Activated naive CD4-positive, alpha-beta T cell treated with anti-CD3 and anti-CD28 coated beads, Interleukin-2, amount 10 ng/mL, durations not matched to agents 7 days and 5 days (primary cell): ENCODE results near the gene PIK3R6.

Experiments used
- CTCF ChIA-PET: fragments of 350-600 bp; sonication (Branson Sonifier 250); formaldehyde crosslinking; loops from one replicate; lab custom pipeline; 2021; ENCODE audit warnings: antibody characterized with exemption; lab: Charles Lee
- DNase-seq: peaks from one replicate; pipeline ENCODE4 v3.0.0-alpha.2; 2020
- H3K27ac Mint-ChIP-seq: one replicate; pipeline ENCODE4 v1.8.0; 2021; ENCODE audit warnings: mild to moderate bottlenecking, moderate library complexity, mixed read lengths
- H3K27me3 Mint-ChIP-seq: one replicate; pipeline ENCODE4 v1.8.0; 2021; ENCODE audit warnings: mild to moderate bottlenecking, mixed read lengths
- H3K36me3 Mint-ChIP-seq: one replicate; pipeline ENCODE4 v1.8.0; 2021; ENCODE audit warnings: mixed read lengths
- H3K4me1 Mint-ChIP-seq: one replicate; pipeline ENCODE4 v1.8.0; 2021; ENCODE audit warnings: mixed read lengths
- H3K4me3 Mint-ChIP-seq: one replicate; pipeline ENCODE4 v1.8.0; 2021; ENCODE audit warnings: mild to moderate bottlenecking, moderate library complexity, mixed read lengths
- H3K9me3 Mint-ChIP-seq: one replicate; pipeline ENCODE4 v1.8.0; 2021; ENCODE audit warnings: mixed read lengths

PIK3R6 gene

DNA sequence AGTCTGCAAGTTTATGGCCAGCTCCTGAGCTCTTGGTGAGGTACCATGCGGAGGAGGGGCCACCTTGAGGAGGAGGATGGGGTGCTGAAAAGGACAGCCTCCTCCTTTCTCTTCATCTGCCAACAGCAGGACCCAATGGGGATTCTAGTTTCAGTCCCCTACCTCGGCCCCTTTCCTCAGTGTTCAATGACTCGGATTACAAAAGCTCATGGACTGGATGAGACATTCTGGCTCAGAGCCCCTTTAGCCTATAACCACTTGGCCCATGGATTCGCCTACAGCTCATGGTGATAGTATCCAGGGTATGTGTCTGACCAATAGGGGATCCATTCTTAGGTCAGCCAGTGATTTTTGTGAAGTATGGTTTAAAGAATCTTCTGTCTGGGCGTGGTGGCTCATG lies 8.5 kb upstream of the PIK3R6 start:
- Mint-ChIP-seq H3K9me3 (no peaks in the 10 kb centered on the region), H3K4me1 (peaks cover 6% of the 10 kb centered on the region), H3K36me3 (peaks cover 32% of the 10 kb centered on the region), H3K27me3 (peaks cover 3% of the 10 kb centered on the region), H3K4me3 (no peak overlapping the region), H3K27ac (no peak overlapping the region)
- CTCF ChIA-PET: no interaction called here
- no peak for DNase-seq

DNA sequence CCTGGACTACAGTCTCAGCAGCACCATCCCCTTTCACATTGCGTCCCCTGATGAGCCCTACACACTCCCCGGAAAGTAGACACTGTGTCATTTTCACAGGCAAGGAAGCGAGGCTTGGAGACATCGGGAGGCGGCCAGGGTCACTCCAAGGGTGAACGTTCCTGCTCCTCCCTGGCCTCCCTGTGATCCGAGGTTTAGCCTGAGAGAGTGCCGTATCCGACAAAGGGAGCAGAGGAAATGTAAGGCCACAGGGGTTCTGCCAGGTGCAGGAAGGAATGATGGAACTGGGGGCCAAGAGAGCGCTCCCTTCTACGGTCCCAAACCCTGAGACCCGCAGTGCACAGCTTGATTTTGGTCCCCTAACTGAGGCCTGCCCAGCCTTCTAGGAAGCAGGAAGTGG lies 8.0 kb upstream of the PIK3R6 start:
- Mint-ChIP-seq H3K9me3 (no peaks in the 10 kb centered on the region), H3K27ac (no peak overlapping the region), H3K4me1 (peaks cover 6% of the 10 kb centered on the region), H3K36me3 (peaks cover 27% of the 10 kb centered on the region), H3K27me3 (peaks cover 8% of the 10 kb centered on the region), H3K4me3 (no peak overlapping the region)
- peak; percentile 18 for DNase-seq
- CTCF ChIA-PET: no interaction called here

DNA sequence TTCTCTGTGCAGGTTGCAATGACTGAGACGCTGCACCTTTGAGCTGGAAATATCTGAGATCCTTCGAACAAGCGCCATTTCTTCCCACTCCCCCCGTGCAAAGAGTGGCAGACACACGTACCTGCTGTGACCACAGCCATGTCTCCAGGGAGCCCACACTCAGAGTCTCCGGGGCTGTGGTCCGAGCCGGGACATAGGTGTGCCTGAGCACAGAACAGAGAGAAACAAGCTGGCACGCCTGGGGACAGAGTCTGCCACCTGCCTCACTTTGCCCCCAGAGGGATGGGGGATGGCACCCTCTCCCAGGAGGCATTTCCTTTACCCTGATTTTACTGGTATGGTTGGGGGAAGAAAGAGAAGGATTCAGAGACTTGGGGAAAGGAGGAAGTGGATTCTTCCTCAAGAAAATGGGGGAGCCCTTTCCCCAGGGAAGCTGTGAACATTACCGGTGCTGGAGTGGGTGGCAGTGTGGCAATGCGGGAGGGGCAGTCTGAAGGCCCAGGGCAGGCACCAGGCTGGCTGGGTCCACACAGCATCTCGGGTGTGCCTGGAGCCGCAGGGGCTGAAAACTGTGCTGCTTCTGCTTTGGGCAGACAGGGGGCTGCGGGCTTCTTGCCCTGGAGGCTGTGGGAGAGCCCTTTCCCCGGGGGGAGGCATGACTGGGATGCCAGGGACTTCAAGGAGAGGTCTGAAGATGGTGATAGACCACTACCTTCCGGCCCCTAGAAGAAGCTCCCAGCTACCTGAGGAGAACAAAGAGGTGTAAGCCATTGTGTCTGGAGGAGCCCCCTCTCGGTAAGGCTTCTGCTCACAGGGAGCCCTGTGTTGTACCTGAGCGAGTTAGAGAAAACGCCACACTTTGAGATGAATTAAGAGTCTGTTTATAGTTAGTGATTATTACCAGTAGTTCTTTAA lies 6.6 kb upstream of the PIK3R6 start:
- CTCF ChIA-PET: no interaction called here
- H3K4me3 Mint-ChIP-seq: no peak overlapping the region
- H3K27ac Mint-ChIP-seq: no peak overlapping the region
- peaks cover 19% of the 10 kb centered on the region for H3K27me3 Mint-ChIP-seq
- H3K9me3 Mint-ChIP-seq: no peaks in the 10 kb centered on the region
- peaks cover 16% of the 10 kb centered on the region for H3K36me3 Mint-ChIP-seq
- H3K4me1 Mint-ChIP-seq: peaks cover 6% of the 10 kb centered on the region
- DNase-seq: peak; percentile 19

DNA sequence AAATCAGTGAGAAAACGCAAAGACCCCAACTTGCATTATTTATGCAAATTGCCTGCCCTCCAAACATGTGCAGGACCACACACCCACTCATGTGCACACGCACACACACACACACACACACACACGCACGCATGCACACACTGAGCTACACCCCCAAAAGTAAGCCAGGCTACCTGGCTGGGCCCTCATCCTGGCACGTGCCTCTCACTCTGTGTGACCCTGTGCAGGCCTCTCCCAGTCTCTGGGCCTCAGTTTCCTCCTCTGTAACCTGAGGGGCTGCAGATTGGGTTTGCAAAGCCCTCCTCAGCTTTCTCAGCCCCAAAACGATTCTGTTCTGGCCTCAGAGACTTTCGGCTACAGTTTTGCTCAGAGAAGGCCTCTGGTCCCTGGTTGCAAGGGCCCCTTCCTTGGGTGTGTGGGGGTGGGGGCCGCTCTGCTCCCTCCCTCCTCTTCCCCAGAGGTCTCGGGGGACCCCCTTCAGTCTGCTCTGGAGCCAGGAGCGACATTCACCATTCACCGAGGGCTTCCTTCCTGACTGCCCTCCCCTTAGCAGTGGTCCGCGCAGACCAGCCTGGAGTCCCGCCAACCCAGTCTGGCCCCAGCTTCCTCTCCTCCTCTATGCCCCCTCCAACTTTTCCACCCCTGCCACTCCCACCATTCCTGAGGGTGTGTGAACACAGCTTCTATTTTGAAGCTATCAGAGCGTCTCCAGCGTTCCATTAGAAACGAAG lies 5.4 kb upstream of the PIK3R6 start:
- peaks cover 5% of the 10 kb centered on the region for H3K36me3 Mint-ChIP-seq
- H3K27me3 Mint-ChIP-seq: peaks cover 19% of the 10 kb centered on the region
- DNase-seq: no peak
- no peaks in the 10 kb centered on the region for H3K9me3 Mint-ChIP-seq
- no peak overlapping the region for H3K4me3 Mint-ChIP-seq
- H3K4me1 Mint-ChIP-seq: peaks cover 15% of the 10 kb centered on the region
- peak overlapping the region; percentile 34 for H3K27ac Mint-ChIP-seq
- CTCF ChIA-PET: no interaction called here

DNA sequence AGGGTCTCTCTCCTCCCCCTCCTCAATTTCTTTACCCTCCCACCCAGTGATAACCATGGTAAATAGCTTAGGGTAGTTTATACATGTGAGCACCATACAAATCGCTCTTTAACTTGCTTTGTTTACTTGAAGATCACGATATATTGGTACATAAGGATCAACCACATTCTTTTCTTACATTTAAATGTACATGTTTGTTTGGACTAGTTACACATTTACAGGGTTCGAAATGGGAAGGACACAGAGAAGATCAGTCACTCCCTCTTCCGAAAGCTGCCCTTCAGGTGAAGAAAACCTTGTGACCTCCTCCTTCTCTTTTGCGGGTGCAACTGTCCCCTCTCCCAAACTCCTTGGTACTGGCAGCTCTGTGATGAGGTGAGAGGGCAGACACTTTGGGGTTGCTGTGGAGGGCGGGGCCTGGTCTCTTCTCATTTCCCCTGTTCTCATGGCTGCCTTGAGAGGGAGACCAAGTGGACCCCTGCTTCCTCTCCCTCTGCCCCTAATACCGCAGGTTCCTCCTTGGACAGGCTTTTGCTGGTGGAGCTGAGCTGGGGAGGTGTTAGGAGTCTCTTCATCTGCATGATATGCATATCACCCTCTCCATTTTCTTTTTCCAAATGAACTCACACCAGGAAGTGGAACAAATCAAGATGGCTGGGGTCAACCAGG lies 4.7 kb upstream of the PIK3R6 start:
- H3K27me3 Mint-ChIP-seq: peaks cover 23% of the 10 kb centered on the region
- H3K36me3 Mint-ChIP-seq: no peaks in the 10 kb centered on the region
- H3K27ac Mint-ChIP-seq: no peak overlapping the region
- no peak overlapping the region for H3K4me3 Mint-ChIP-seq
- DNase-seq: no peak
- H3K9me3 Mint-ChIP-seq: no peaks in the 10 kb centered on the region
- H3K4me1 Mint-ChIP-seq: peaks cover 22% of the 10 kb centered on the region
- CTCF ChIA-PET: no interaction called here

DNA sequence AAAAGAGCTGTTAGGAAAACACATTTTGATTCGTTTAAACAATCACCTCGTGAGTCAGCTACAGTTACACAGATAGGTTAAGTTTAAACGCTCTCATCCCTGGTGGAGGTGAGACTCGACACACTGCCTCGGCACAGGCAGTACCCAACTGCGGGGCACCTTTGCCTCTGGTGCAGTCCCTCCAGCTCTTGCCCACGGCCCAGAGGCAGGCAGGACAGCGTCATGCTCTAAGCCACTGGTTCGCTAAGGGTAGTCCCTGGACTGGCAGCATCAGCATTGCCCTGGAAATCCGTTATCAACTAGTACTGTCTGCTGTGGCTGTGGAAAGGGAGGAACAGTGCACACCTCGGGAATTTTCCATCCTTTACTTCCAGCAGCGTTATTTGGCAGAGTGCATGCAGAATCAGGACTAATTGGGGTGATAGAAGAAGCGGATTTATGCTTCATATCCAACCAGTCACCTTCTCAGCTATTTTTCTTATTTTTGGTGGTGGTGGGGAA lies 3.7 kb upstream of the PIK3R6 start:
- H3K4me1 Mint-ChIP-seq: peaks cover 30% of the 10 kb centered on the region
- H3K27ac Mint-ChIP-seq: no peak overlapping the region
- no peak overlapping the region for H3K4me3 Mint-ChIP-seq
- no peak for DNase-seq
- H3K9me3 Mint-ChIP-seq: no peaks in the 10 kb centered on the region
- peaks cover 27% of the 10 kb centered on the region for H3K27me3 Mint-ChIP-seq
- CTCF ChIA-PET: no interaction called here
- peaks cover 3% of the 10 kb centered on the region for H3K36me3 Mint-ChIP-seq

DNA sequence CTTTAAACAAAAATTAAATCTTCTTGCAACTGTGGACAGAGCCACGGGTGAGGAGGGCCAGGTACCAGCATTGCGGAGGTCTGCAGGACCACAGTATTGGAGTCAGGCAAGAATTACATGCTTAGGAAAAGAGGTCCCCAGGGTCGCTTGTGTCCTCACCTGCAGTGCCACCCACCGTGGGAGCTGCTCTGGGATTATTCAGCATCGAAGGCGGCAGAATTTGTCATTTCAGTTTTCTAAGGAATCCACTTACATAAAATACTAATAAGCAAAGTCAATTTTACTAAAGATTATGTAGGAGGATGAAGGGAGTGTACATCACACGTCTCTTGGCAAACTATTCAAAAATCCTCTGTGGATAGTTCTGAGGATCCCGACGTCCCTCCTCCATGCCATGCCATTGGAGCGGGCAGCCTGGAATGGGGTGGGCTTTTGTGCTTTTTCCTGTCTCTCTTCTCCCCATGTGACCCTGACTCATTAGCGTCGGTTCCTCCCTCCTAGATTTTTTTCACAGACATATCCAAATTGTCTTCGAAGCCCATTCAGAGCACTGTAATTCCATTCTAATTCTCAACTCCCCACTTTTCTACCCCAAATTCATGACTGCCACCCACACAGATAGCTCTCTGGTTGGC lies 3.0 kb upstream of the PIK3R6 start:
- no peaks in the 10 kb centered on the region for H3K9me3 Mint-ChIP-seq
- CTCF ChIA-PET: no interaction called here
- H3K27ac Mint-ChIP-seq: no peak overlapping the region
- no peak overlapping the region for H3K4me3 Mint-ChIP-seq
- peaks cover 32% of the 10 kb centered on the region for H3K4me1 Mint-ChIP-seq
- no peak for DNase-seq
- H3K36me3 Mint-ChIP-seq: peaks cover 3% of the 10 kb centered on the region
- peaks cover 27% of the 10 kb centered on the region for H3K27me3 Mint-ChIP-seq

DNA sequence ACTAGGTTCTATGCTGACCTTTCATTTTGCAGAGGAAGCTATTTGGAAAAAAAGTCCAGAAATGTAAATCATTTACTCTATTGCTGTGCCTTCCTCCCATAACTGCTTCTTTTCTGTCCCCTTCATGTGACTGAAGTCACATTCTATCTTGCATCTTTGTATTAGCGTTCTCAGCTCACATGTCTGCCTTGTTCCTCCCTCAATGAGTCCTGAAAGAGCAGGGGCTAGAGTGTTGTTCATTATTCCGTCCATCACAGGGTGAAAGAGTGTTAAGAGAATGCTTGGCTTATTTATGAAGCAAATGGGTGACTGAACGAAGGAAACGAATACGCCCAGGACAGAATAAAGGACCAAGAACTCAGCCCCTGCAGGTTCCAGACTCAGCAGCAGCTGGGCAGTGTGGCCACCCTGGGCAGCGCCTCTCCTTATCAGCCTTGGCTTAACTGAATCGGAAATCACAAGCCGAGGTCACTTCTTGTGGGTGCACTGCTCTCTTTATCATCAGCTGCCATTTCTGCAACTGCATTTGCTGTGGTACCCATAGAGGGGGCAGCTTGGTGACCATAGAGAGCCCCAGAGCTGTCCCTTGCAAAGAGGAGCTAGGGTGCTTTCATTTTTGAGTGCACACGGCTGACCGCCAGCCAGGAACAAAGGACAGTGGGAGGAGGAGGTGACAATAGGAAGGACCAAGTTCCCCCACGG lies 1.8 kb upstream of the PIK3R6 start:
- DNase-seq: no peak
- Mint-ChIP-seq H3K36me3 (peaks cover 6% of the 10 kb centered on the region), H3K27ac (no peak overlapping the region), H3K27me3 (peaks cover 27% of the 10 kb centered on the region), H3K4me1 (peaks cover 37% of the 10 kb centered on the region), H3K9me3 (no peaks in the 10 kb centered on the region), H3K4me3 (no peak overlapping the region)
- CTCF ChIA-PET: interaction anchor here (0.7 to 1.5 kb wide), 3 partner anchors 22 to 133 kb away, joined by 3 to 5 read pairs (median 3); no protein-coding TSS in a partner anchor

DNA sequence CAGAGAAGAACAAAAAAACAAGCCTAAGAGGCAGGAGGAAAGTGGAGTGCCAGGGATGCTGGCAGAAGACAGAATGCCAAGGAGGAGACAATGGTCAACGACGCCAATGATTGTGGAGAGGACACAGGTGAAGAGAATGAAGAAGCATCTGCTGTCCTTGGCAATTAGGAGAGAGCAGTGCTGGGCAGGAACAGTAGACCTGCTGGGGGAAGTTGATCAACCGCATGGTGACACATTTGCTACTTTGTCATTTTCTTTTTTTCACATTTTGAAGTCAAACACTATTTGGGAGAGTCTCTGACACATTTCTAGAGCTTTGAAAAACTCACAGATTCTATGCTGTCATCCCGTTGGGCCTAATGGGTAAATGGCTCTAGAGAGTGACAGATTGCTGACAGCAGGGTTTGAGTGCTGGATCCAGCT lies 1.1 kb upstream of the PIK3R6 start:
- H3K36me3 Mint-ChIP-seq: peaks cover 8% of the 10 kb centered on the region
- no peaks in the 10 kb centered on the region for H3K9me3 Mint-ChIP-seq
- no peak for DNase-seq
- H3K4me1 Mint-ChIP-seq: peaks cover 37% of the 10 kb centered on the region
- H3K4me3 Mint-ChIP-seq: no peak overlapping the region
- CTCF ChIA-PET: interaction anchor here (0.7 to 1.9 kb wide), 3 partner anchors 23 to 130 kb away, joined by 3 to 6 read pairs (median 5); no protein-coding TSS in a partner anchor
- peaks cover 27% of the 10 kb centered on the region for H3K27me3 Mint-ChIP-seq
- peak overlapping the region; percentile 31 for H3K27ac Mint-ChIP-seq

DNA sequence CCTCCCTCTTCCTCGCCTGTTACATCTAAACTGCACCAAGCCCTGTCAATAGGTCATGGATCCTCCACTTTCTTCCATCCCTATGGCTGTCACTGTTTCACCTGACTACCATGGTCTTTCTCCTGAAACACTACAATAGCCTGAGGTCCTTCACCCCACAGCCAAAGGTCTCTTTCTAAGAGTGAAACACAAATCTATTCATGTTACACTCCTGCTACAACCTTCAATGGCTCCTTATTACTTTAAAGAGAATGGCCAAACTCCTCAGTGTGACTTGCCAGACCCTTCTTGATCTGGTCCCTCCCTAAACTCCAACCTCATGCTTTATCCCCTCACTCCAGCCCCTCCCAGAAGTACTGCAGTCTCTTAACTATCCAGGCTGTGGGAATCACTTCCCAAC lies 618 bp upstream of the PIK3R6 start:
- Mint-ChIP-seq H3K36me3 (peaks cover 8% of the 10 kb centered on the region), H3K27me3 (peaks cover 27% of the 10 kb centered on the region), H3K9me3 (no peaks in the 10 kb centered on the region), H3K4me1 (peaks cover 35% of the 10 kb centered on the region), H3K4me3 (peak overlapping the region; percentile 44), H3K27ac (peak overlapping the region; percentile 0)
- CTCF ChIA-PET: interaction anchor here (0.9 to 1.9 kb wide), 6 partner anchors 24 to 458 kb away, joined by 3 to 6 read pairs (median 4); no protein-coding TSS in a partner anchor
- DNase-seq: no peak

DNA sequence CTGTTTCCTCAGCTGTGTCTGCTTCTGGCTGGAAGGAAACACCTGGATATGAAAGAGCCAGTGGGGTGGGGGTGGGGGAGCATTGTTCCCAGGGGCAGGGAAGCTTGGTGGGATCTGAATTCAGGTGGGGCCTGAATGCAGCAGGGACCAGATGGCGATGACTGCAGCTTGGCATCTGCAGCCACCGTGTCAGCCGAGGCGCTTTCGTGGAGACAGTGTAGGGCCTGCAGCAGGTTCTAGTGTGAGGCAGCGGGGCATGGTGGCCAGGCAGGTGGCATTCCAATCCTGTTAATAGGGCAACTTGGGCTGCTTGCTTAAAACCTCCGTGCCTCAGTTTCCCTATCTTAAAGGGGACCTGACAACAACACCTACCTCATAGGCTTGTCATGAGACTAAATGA lies 1.7 kb downstream of the PIK3R6 start:
- peaks cover 15% of the 10 kb centered on the region for H3K36me3 Mint-ChIP-seq
- DNase-seq: no peak
- no peak overlapping the region for H3K27ac Mint-ChIP-seq
- H3K4me1 Mint-ChIP-seq: peaks cover 51% of the 10 kb centered on the region
- H3K9me3 Mint-ChIP-seq: no peaks in the 10 kb centered on the region
- H3K27me3 Mint-ChIP-seq: peaks cover 22% of the 10 kb centered on the region
- CTCF ChIA-PET: interaction anchor here (1.0 to 3.1 kb wide), 2 partner anchors 29 to 113 kb away, joined by 3 to 13 read pairs; no protein-coding TSS in a partner anchor
- no peak overlapping the region for H3K4me3 Mint-ChIP-seq

DNA sequence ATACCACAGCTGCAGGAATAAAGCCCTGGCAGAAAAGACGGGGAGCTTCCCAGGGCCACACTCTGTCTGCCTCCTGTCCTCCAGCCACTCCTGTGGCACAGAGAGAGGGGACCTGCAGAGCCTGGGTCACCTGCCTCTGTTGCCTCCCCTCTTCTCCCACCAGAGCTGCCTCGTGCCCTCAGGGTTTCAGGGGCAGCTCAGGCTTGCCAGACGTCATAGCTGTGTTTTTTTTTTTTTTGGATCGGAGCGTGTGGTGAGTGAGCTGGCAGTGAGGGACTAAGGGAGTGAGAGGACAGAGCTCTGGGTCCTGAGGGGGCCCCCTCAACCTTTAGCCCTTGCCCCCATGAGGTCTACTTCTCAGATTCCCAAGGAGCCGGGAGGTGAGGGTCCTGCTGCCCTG lies 2.1 kb downstream of the PIK3R6 start:
- no peak for DNase-seq
- peaks cover 54% of the 10 kb centered on the region for H3K4me1 Mint-ChIP-seq
- H3K27me3 Mint-ChIP-seq: peaks cover 19% of the 10 kb centered on the region
- H3K36me3 Mint-ChIP-seq: peaks cover 15% of the 10 kb centered on the region
- H3K27ac Mint-ChIP-seq: no peak overlapping the region
- H3K9me3 Mint-ChIP-seq: no peaks in the 10 kb centered on the region
- H3K4me3 Mint-ChIP-seq: no peak overlapping the region
- CTCF ChIA-PET: interaction anchor here (1.0 to 3.1 kb wide), 2 partner anchors 29 to 113 kb away, joined by 3 to 13 read pairs; no protein-coding TSS in a partner anchor
